Raji (cell line): ENCODE data around the gene PFKM.
A peak's percentile ranks its signal among the peaks of the same experiment; 100 is the strongest.

Source experiments
- POLR2A ChIP-seq: IDR thresholded peaks from 2 replicates; pipeline ENCODE4 v1.6.1; 2011; ENCODE audit warnings: low read depth, low read length, control low read depth; ENCODE audit not compliant: insufficient read depth

The PFKM gene

DNA sequence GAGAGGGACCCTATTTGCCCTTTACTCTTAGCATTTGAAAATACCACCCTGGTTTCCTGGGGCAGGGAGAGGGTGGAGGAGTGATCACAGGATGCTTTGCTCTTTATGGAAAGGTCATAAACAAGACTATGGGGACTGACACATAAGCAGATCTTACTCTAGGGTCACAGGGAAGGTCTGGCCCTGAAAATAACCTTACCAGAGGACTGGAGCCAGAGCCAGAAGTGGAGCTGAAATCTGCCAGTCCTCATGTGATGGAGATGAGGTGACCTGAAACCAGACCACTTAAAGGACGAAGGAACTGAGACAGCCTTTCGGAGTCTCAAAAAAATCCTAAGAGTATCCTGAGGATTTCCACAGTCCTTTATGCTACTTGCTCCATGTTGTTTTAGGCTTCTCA lies 12.4 kb downstream of the PFKM start:
- no peak for TF ChIP-seq POLR2A

DNA sequence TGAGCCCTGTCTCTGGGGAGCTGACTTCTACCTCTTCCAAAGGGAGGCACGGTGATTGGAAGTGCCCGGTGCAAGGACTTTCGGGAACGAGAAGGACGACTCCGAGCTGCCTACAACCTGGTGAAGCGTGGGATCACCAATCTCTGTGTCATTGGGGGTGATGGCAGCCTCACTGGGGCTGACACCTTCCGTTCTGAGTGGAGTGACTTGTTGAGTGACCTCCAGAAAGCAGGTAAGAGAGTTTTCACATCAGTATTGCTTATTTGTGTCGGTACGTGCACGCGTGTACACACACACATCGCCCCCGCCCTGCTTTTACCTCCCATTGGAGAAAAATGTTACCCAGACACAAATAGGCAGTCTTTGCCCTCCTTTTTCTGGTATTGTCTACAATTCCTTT lies 13.7 kb downstream of the PFKM start:
- TF ChIP-seq POLR2A = no peak

DNA sequence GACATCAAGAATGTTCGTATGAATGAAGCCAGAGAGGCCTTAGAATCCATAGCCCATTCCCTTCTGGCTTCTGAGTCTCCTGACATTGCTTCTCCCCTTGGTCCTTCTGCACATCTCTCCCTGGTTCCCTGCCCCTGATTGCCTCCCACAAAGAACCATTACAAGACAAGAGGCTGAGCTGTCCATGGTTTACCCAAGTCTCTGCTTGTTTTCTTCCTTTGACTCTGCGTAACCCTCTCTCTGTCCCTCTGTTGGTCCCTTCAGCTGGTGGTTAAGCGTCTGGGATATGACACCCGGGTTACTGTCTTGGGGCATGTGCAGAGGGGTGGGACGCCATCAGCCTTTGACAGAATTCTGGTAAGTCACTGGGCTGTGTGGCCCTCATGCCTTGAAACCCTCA lies 15.9 kb downstream of the PFKM start:
- TF ChIP-seq POLR2A = no peak

DNA sequence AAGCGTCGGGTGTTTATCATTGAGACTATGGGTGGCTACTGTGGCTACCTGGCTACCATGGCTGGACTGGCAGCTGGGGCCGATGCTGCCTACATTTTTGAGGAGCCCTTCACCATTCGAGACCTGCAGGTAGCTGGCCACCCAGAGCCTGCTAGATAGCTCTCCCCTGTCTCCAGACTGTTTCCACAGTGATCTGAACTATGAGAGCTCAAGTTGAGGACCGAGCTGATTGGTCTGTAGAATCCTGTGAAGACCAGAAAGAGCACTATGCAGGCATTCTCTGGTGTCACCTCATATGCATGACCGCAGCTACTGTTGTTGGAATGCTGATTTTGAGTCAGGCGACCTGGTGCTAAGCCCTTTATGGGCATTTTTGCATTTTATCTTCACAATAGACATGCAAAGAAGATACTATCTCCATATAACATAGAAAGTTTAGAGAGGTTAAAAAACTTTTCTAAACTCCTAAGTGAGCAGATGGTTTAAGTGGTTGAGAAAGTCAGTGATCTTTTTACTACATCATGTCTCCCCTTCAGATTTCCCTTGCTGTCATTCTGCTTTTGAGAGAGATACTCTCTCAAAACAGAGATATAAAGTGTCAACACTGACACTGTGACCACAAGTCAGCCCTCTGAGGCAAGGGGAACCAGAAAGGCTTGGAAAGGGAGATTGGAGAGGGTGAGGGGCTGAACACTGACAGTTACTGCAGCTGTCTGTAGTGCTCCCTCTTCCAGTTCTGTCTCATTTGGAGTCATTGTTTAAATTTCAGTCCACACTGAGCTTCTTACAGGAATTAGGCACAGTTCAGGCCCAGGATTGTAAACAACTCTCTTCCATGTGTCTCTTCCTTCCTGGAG lies 23.9 kb downstream of the PFKM start:
- no peak for TF ChIP-seq POLR2A

DNA sequence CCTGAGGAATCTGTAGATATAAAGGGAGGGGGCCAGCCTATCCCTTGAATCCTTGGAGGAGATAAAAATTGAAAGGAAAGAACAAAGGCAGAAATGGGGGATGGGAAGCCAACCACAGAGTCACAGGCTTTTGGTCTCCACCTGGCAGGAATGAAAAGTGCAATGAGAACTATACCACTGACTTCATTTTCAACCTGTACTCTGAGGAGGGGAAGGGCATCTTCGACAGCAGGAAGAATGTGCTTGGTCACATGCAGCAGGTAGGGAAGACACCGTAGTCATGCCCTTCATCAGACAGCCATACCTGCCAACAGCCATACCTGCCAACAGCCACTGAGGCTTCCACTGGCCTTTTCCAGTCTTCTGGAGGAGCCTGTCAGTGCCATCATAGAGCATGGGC lies 24.7 kb downstream of the PFKM start:
- TF ChIP-seq POLR2A = no peak

DNA sequence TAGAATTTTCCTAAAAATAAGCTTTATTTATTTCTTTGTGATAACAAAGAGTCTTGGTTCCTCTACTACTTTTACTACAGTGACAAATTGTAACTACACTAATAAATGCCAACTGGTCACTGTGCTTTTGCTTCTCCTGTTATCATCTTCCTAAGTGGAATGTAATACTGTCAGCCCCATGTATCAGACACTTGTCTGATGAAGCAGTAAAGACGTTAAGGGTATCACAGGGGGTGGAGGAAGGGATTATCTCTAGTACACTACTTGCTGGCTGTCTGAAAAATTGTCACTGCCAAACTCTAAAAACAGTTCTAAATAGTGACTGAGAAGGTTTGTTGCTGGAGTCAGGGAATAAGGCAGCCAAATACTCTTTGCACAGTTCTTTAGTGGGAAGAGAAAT lies 26.8 kb downstream of the PFKM start:
- no peak for TF ChIP-seq POLR2A

DNA sequence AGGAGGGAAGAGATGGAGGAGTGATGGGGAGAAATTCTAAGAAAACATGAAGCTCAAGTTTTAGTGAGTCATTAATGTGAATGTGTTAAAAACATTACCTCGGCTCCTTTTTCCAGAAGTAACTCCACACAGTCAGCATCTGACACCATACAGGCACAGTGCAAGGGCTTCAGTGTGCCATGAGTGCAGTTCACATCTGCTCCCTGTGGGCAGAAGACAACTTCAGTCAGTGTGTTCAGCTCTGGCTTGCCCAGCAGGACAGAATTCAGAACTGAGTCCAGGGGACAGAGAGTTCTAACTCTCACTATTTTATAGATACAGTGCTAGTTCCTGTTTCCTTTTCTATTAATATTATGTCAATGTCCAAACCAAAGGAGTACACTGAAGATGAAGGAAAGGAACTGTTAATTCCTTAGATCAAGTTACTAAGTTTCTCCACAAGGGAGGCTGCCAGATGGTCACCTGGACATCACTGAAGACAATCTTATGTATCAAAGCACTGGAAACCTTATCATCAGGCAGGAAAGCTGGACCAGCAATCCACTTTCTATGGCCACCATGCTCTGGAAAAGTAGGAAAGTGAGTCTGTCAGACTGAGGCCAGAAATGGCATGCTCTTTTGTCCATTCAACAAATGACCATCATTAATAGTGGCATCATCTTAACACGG lies 32.1 kb downstream of the PFKM start:
- TF ChIP-seq POLR2A = no peak

DNA sequence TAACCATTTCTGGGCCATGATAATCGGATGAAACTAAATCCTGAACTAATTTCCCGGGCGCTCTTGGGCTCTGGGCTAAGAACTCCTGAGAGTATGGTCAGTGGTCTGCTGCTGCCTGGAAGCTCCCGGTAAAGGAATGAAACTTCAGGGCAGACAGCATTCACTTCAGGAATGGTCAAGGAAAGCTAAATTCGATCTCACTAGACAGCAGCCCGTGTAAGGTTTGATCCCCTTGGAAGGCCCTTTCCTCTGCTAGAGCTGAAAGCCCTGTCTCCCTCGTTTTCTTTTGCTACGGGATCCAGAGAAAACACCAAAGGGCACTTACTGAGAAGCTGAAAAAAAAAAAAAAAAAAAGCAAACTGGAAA lies 37.5 kb downstream of the PFKM start:
- TF ChIP-seq POLR2A = no peak

DNA sequence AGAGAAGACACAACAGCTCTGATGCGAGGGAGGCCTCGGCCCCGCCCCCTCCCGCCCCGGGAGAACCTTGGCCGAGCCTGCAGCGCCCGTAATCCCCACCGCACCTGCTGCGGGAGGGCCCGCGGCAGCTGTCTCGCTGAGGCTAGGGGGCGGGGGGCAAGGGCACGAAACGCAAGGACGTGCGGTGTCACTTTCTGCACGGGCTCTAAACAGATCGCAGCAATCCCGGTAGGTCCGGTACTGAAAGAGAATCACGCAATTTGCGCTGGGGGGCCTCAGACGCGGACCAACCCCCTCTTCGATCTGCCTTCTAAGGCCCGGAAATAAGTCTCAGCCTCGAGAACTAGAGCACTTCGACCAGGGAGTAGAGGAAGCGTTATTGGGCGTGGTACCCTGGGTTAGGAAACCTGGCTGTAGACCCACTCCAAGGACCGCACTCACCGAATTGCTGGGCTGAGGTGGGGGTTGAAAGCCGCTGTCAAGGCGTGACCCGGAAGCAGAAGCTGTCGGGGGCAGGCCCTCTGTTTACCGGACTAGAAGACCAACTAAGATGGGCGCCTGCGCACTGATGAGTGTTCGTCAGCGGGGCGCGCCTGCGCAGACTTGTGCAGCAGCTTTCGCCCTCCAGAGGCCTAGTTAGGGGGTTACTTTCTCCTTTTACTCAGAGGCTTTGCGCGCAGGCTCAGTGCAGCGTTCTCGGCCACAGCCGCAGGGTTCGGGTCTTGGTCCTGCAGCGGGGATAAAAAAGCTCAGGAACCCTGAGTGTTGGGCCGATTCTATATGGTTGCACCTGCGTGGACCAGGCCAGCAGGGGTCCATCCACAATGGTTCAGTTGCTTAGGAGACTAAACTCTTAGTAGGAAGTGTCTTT lies 38.1 kb downstream of the PFKM start, which contains the start of gene ASB8:
Gene ASB8, minus strand, starts transcription at position 498 of the 871 bp plus-strand sequence. CDS start 4,019 bp downstream, outside the sequence.
- TF ChIP-seq POLR2A = peak; percentile 77

DNA sequence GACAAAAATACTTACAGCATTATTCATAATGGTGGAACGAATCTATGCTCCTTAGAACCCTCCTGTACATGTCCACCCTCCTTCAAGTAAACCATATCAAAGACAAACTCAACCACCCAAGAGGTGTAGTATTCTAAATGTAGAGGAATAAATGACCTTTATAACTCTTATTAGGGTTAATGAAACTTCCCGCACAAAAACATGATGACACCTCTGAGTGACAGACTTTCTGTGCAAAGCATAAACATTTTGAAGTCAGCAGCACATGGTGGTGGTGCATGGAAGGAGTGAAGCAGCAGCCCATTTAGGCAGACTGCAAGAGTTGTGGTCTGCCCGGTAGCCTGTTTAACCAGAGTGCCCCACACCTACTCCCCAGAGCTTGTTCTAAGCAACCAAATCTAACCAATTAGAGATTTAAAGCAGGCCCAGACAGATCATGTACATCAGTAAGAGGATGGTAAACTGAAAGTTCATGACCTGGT lies 38.8 kb downstream of the PFKM start:
- no peak for TF ChIP-seq POLR2A

DNA sequence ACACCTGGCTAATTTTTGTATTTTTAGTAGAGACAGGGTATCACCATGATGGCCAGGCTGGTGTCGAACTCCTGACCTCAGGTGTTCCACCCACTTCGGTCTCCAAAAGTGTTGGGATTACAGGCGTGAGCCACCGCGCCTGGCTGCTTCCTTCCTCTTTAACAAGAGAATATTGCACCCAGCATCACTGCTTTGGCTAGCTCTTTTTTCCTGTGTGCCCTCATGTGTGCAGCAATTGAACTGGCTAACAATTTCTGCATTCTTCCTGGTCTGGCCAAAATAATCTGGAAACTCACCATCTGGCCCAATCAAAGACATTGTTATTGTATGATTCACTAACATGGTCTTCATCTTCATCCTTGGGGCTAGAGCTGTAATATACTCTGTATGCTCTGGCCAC lies 40.9 kb downstream of the PFKM start:
- TF ChIP-seq POLR2A = no peak

DNA sequence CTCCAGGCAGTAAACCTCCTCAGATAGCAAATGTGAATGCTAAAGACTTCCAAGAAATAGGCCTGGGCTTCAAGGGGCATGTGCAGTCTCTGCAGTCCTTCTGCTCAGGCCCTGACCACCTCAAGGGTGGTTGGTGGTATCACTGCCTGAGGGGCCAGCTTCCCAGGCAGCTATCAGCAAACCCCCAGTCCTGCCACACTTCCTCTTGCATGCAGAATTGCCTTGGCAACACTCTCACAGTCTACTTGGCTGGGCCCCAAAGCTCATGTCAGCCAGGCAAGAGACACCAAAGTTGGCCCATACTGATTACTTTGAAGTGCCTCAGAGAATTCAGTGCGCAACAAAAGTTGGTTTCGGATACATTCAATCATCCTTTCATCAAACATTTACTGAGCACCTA lies 41.6 kb downstream of the PFKM start:
- TF ChIP-seq POLR2A = no peak

DNA sequence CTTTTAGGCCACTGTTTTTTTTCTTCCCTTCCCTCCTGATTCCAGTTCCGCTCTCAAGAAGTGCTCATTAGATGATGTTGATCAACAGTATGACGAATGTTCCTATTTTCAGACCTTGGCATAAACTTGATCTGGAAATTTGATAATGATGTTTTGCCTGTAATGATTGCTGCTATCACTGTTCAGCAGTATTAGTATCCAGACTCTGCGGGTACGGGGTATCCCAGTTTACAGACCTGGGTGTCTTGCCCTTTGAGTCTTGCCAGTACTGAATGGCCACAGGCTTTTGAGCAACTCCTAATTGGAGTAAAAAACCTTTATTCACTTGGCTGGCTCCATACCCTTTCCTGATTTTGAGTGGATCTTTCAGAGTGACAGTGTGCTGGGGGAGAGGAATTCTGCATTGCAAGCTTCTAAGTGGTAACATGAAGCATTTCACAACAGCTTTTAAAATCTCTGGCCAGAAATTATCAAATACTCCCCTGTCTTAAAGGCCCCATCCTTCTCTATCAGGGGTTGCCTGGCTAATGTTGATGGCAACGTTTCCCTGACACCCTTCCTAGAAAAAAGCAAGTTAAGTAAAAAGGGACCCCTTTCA lies 44.1 kb downstream of the PFKM start:
- no peak for TF ChIP-seq POLR2A

DNA sequence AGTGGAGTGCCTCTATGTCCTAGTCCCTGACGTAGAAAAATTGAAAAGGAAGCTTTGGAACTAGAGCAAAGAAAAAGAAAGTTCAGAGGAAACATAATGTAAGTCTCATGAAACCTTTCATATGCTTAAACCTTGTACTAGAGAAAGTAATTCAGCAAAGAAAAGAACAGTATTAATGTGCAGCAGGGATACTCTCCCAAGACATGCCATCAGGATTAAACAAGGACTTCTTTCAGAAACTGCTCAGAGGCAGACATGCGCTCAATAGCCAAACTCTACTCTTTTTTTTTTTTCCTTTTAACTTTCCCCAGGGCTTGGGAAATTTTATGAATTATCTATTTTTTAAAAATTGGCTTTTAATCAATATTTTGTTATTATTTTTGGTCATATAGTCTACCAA lies 45.3 kb downstream of the PFKM start:
- no peak for TF ChIP-seq POLR2A
